Activated T-cell treated with anti-CD3 and anti-CD28 coated beads, Interleukin-2, amount 50 U/mL, for 24 hours (primary cell): Measurements from ENCODE around the gene P2RX6.
"Not testable (repeated sequence)": the region's sequence is repeated elsewhere in the genome, so short reads cannot be mapped to it uniquely, and the experiment has no call there.

ENCODE experiments used
- DNase-seq: peaks from one replicate; pipeline ENCODE4 v3.0.0-alpha.2; 2020
- H3K27ac Mint-ChIP-seq: 2 replicates; pipeline ENCODE4 v1.8.0; 2020; ENCODE audit warnings: mild to moderate bottlenecking, mixed read lengths
- H3K27me3 Mint-ChIP-seq: 2 replicates; pipeline ENCODE4 v1.8.0; 2020; ENCODE audit warnings: mixed read lengths
- H3K36me3 Mint-ChIP-seq: 2 replicates; pipeline ENCODE4 v1.8.0; 2020; ENCODE audit warnings: low read depth, mixed read lengths
- H3K4me1 Mint-ChIP-seq: 2 replicates; pipeline ENCODE4 v1.8.0; 2020; ENCODE audit warnings: low read depth, mixed read lengths
- H3K4me3 Mint-ChIP-seq: 2 replicates; pipeline ENCODE4 v1.8.0; 2020; ENCODE audit warnings: mild to moderate bottlenecking, moderate library complexity, mixed read lengths
- H3K9me3 Mint-ChIP-seq: 2 replicates; pipeline ENCODE4 v1.8.0; 2020; ENCODE audit warnings: mixed read lengths

P2RX6 gene

GRCh38 chr22:21071796-21072195, 56.8 kb downstream of the P2RX6 start:
- H3K4me3 Mint-ChIP-seq, DNase-seq, H3K27me3 Mint-ChIP-seq, H3K27ac Mint-ChIP-seq, H3K9me3 Mint-ChIP-seq, H3K4me1 Mint-ChIP-seq, H3K36me3 Mint-ChIP-seq: not testable (repeated sequence)

- no peak for DNase-seq
- Mint-ChIP-seq H3K4me1 (peaks cover 6% of the 10 kb centered on the region), H3K9me3 (no peaks in the 10 kb centered on the region), H3K36me3 (no peaks in the 10 kb centered on the region), H3K4me3 (no peak overlapping the region), H3K27ac (no peak overlapping the region), H3K27me3 (no peaks in the 10 kb centered on the region)
Observed at GRCh38 chr22:21073023-21073422, 58.1 kb downstream of the P2RX6 start.

GRCh38 chr22:21073482-21073881, 58.5 kb downstream of the P2RX6 start:
- no peaks in the 10 kb centered on the region for H3K9me3 Mint-ChIP-seq
- H3K27ac Mint-ChIP-seq: no peak overlapping the region
- no peak overlapping the region for H3K4me3 Mint-ChIP-seq
- H3K27me3 Mint-ChIP-seq: no peaks in the 10 kb centered on the region
- no peaks in the 10 kb centered on the region for H3K36me3 Mint-ChIP-seq
- H3K4me1 Mint-ChIP-seq: peaks cover 1% of the 10 kb centered on the region
- no peak for DNase-seq

- Mint-ChIP-seq H3K27me3 (no peaks in the 10 kb centered on the region), H3K27ac (no peak overlapping the region), H3K4me3 (no peak overlapping the region), H3K9me3 (no peaks in the 10 kb centered on the region), H3K36me3 (no peaks in the 10 kb centered on the region), H3K4me1 (no peaks in the 10 kb centered on the region)
- DNase-seq: no peak
Observed at GRCh38 chr22:21074102-21074715, 59.2 kb downstream of the P2RX6 start.

- Mint-ChIP-seq H3K27ac (no peak overlapping the region), H3K27me3 (no peaks in the 10 kb centered on the region), H3K4me1 (no peaks in the 10 kb centered on the region), H3K9me3 (no peaks in the 10 kb centered on the region), H3K4me3 (no peak overlapping the region), H3K36me3 (no peaks in the 10 kb centered on the region)
- DNase-seq: no peak
Observed at GRCh38 chr22:21075516-21076138, 60.7 kb downstream of the P2RX6 start.

GRCh38 chr22:21076912-21077625, 62.1 kb downstream of the P2RX6 start:
- Mint-ChIP-seq H3K27me3 (no peaks in the 10 kb centered on the region), H3K4me1 (no peaks in the 10 kb centered on the region), H3K36me3 (no peaks in the 10 kb centered on the region), H3K4me3 (no peak overlapping the region), H3K9me3 (no peaks in the 10 kb centered on the region), H3K27ac (no peak overlapping the region)
- DNase-seq: no peak
